HG03025 (cell line): ENCODE measurements around the gene MYO3B.
"Not testable (repeated sequence)": the region's sequence is repeated elsewhere in the genome, so short reads cannot be mapped to it uniquely, and the experiment has no call there.

Experiments
- ATAC-seq: cut with Tn5 transposase; IDR thresholded peaks from one replicate; pipeline ENCODE4 v1.9.1; 2021; ENCODE audit warnings: mild to moderate bottlenecking, moderate library complexity; ENCODE audit not compliant: unreplicated experiment, low FRiP score

Gene MYO3B

GRCh38 chr2:170525566-170525900 lies 347.6 kb downstream of the MYO3B start:
- no peak for ATAC-seq

DNA sequence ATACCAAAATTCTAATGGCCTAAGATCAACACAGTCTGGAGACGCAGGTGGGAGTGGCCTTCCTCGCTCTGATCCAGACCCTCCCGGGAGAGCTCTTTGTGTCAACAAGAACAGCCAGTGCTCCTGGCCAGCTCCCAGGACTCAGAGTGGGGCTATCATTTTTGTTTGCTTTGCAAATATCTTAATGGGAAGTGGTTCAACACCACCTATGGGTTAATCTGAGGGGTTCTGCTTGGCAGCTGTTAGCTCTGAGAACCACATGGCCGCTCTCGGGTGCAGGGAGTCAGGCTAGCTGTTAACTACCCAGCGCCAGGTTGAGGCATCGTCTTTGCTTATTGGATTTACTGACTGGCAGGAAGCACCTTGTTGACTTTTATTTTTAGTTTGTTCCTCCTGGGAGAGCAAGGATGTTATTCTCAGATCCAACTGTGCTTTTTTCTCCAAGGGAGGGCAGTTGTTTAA lies 352.4 kb downstream of the MYO3B start:
- no peak for ATAC-seq

DNA sequence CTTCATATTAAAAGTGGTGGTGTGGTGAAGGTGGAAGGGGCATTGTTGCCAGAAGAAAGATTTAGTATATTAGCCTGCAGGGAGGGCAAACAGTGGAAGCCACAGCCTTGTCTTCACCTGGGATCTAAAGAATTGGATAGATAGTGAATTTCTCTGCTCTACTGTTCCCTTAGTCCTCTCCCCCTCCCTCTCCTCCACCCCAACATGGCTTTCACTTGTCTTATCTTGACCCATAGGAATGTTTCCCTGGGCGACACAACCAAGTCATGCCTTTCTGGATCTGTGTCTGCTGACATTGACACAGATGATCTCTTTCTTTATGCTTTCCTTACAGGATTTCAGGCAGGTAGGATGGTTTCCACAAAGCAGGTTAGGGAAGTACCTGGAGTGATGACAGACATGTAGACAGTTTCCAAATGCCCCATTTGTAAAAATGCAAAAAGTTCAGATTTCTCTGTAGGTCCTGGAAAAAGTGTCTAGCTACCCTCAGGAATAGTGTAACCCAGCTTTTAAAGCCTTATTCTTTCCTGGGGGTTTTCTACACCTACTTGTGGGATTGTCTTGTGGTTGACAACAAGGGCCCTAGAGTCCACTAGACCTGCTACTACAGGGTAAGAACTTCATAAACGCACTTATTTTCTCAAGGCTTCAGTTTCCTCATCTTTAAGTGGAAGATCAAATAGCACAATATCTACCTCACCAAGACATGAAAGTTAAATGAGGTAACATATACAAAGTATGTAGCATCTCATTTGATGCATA lies 353.0 kb downstream of the MYO3B start:
- no peak for ATAC-seq

DNA sequence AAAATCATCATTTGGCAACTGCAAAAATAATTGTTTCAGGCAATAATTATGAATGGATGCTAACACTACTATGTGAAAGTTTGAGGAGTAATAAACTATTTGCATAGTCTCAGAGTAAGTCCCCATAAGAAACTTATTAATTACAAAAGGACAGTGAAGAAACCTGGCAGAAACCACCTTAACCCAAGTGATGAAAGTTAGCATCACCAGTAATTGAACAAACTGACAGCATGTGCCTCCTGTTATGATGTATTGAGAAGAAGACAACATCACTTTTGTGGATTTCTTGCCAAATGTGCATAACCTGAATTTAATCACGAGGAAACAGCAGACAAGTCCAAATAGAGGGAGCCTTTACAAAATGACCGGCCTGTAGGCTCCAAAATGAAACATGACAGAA lies 353.9 kb downstream of the MYO3B start:
- no peak for ATAC-seq

GRCh38 chr2:170533156-170533555 lies 355.2 kb downstream of the MYO3B start:
- no peak for ATAC-seq

DNA sequence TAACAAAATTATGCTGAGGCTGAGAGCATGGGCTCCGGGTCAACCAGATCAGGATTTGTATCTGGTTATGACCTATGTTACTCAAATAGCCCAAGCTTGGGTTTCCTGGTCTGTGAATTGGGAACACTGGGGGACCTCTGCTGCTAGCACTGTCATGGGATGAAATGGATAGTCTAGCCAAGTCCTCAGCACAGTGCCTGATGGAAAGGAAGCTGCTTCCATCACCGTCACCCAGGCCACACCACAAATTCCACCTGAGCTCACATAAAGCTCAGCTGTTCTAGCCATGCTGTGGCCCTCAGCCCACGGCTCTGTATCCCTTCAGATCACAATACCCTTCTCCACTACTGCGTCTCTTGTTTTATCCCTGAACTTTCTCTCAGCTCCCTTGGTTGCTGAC lies 357.6 kb downstream of the MYO3B start:
- no peak for ATAC-seq

DNA sequence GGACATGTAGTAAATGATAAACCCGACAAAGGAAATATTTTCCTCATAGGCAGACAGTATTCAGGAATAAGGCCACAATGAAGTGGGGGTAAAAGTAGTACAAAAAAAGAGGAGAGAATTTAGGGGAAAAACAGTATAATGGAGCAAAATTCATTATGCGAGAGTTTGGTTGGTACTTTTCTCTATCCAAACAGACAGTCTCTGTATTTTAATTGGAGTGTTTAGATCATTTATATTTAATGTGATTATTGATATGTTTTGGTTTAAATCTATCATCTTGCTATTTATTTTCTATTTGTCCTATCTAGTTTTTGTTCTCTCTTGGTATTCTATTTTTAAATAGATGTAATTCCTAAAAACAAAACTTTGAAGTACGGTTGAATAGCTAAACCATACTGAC lies 366.9 kb downstream of the MYO3B start:
- no peak for ATAC-seq

DNA sequence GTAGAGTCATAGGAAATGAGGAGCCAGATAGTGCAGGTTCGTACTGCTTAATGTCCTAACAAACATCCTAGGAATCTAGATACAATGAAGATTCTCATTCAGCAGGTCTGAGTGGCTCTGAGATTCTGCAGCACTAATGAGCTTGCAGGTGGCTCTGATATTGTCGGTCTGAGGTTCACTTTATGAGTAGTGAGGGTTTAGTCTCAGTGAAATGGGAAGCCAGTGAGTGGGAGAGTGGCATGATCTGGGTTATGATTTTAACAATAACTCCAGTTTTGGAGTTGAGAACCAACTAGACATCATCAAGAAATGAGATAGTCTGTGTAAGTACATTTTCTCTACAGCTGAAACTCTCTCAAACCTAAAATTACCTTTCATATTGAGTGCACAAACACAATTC lies 370.4 kb downstream of the MYO3B start:
- no peak for ATAC-seq

- ATAC-seq = no peak
Measured at GRCh38 chr2:170550501-170550900, 372.6 kb downstream of the MYO3B start.

DNA sequence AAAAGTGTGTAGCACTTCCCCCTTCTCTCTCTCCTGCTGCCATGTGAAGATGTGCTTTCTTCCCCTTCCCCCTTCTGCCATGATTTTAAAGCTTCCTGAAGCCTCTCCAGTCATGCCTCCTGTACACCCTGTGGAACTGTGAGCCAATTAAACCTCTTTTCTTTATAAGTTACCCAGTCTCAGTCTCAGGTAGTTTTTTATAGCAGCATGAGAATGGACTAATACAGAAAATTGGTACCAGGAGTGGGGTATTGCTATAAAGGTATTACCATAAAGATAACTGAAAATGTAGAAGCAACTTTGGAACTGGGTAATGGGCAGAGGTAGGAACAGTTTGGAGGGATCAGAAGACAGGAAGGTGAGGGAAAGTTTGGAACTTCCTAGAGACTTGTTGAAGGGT lies 374.0 kb downstream of the MYO3B start:
- ATAC-seq = not testable (repeated sequence)

- no peak for ATAC-seq
Measured at GRCh38 chr2:170553748-170554147, 375.8 kb downstream of the MYO3B start.

GRCh38 chr2:170554278-170554955 lies 376.5 kb downstream of the MYO3B start:
- ATAC-seq = no peak

GRCh38 chr2:170562928-170563327 lies 385.0 kb downstream of the MYO3B start:
- ATAC-seq = no peak

GRCh38 chr2:170563401-170563800 lies 385.5 kb downstream of the MYO3B start:
- no peak for ATAC-seq

DNA sequence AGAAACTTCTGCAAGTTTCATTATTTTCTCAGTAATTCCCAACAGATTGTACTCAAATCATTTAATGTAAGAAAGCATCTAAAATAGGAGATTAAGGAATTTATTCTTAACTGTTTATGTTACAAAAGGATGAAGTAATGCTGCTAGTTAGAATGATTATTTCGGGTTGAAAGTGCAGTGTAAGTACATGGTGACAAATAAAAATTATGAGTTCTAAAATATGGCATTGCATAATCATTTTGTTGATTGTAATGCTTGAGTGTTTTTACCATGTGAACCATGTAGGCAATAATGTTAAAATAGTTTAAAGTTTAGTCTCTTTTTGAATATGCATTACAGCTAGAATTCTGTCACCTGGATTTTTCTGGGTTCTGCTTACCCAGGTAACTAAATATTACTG lies 388.2 kb downstream of the MYO3B start:
- no peak for ATAC-seq

DNA sequence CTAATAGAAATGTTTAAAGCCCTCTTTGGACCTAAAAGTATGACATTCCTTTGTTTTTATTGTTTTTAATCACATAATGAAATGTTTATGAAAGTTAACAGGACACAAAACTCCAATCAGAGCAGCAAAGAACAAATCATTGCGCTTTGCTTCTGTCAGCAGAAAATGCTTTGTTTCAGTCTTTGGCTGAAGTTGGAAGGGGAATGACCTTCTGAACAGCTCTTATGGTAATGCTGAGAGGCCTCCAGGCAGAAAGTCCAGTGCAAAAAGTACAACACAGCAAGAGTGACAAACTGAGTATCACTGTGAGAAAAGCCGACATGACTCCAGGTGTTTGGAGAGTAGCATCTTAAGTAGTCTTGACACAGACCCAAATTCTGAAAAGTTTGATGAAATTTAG lies 389.5 kb downstream of the MYO3B start:
- ATAC-seq = no peak

DNA sequence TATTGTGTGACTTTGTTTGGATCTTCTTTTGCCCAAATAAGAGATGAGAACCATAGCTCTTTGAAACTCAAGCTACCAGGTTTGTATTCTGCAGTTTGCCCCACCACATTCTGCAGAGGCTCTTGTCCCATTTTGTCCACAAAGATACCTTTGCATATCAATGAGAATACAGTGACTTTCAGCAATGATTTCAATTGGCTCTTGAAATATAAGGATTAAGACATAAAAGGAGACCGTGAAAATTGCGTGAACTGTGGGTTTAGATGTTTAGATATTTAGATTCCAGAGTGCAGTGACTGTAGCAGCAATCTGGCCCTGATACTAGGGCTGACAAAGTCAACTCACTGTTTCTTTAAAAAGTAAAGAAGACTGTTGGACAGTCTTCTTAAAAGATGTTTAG lies 390.6 kb downstream of the MYO3B start:
- no peak for ATAC-seq

DNA sequence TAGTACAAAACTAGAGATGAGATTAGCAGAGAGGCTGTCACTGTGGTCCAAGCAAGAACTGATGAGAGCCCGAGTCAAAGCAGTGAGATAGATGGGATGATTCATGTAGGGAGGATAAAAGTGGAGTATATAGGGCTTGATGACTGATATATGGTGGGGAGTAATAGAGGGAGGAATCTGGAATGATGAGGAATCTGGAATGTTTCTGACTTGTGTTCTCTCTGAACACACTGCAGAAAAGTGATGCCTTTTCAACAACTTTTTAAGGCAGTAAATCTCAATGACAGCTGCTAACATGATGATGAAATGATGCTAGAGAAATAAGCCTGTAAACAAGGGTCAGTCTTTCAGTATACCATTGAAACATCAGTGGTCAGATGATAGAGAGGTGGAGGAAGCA lies 393.7 kb downstream of the MYO3B start:
- no peak for ATAC-seq

- no peak for ATAC-seq
Measured at GRCh38 chr2:170573671-170574070, 395.7 kb downstream of the MYO3B start.

DNA sequence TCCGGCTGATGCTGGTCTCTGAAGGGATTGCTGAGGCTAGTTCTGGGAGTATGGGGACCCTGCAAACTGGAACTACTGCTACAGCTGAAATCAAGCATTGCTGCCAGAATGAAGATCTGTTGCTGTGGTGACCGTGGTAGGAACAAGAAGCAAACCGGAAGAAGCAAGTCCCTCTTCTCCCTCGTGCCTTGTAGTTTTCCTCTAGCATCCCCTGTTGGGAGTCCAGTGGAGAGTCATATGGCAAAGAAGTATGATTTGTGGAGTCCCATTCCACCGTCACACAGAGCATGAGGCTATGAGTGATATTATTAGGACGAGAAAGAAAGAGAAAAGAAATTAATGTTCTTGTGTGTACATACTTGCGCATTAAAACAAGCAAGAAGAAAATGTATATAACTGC lies 398.3 kb downstream of the MYO3B start:
- ATAC-seq = no peak

DNA sequence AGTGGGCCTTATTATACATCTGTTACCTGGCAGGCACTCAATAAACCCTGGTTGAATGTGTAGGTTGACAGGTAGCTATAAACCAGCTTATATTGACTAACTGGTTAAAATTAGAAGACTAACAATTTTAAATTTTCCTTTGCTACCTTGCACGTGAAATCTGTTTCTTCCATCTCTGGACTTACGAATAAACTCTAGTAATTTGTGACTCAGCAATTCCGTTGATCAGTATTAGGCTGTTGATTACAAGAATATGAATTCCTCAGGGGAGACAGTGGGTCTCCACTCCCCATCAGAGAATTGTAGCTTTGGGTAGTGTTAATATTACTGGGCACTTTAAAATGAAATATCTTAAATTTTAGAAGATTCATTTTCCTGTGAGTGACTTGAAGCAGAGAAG lies 399.4 kb downstream of the MYO3B start:
- no peak for ATAC-seq

DNA sequence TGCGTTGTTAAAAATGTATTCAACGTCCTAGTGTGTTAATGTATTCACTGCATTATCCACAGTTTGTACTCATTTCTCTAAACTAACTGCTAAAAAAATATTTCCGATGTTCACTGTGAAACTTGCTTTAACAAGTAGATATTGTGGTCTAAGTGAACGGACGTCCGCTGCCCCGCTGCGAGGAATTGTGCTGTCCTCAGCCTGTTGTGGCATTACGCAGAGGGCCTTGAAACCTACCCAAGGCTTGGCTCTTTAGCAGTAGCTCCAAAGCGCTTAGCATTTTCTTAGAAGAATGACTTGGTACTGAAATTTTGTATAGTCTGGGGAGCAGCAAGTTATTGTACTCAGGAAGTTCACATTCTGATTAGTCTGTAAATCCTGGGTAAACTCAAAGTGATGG lies 400.7 kb downstream of the MYO3B start:
- ATAC-seq = no peak
